Neural crest cell (in vitro differentiated cells): Measurements from ENCODE around the gene IFIT2. TPM values are rescaled to one million over a fixed set of nuclear protein-coding genes. Genes with fewer than 3 reads are reported as not detected.

Experiments
- DNase-seq: peaks from one replicate; pipeline ENCODE4 v3.0.0; 2021; ENCODE audit warnings: low read depth, mixed read lengths, low spot score
- H3K27ac Mint-ChIP-seq: one replicate; pipeline ENCODE4 v1.8.0; 2021; ENCODE audit warnings: mild to moderate bottlenecking, mixed read lengths; ENCODE audit not compliant: unreplicated experiment
- H3K27me3 Mint-ChIP-seq: 2 replicates; pipeline ENCODE4 v1.8.0; 2021; ENCODE audit warnings: low read depth, mild to moderate bottlenecking, mixed read lengths
- H3K36me3 Mint-ChIP-seq: 2 replicates; pipeline ENCODE4 v1.8.0; 2021; ENCODE audit warnings: low read depth, mild to moderate bottlenecking, mixed read lengths
- H3K4me1 Mint-ChIP-seq: 2 replicates; pipeline ENCODE4 v1.8.0; 2021; ENCODE audit warnings: mixed read lengths
- H3K4me3 Mint-ChIP-seq: one replicate; pipeline ENCODE4 v1.8.0; 2021; ENCODE audit warnings: mild to moderate bottlenecking, mixed read lengths
- H3K9me3 Mint-ChIP-seq: 2 replicates; pipeline ENCODE4 v1.8.0; 2021; ENCODE audit warnings: mixed read lengths
- total RNA-seq: library from RNA; stranded (reverse); gene quantifications from 2 replicates; pipeline ENCODE4 v1.2.1, GENCODE V29; 2021
- TF ChIP-seq, protein P1 (sequence below): fragments of 200-600 bp; sonication (generic); conservative IDR thresholded peaks from 2 replicates; pipeline ENCODE4 v1.5.0; 2021; ENCODE audit warnings: antibody characterized with exemption, mild to moderate bottlenecking

The IFIT2 gene
- total RNA-seq, 1 donor from 2014 or later = 0.12 TPM

DNA sequence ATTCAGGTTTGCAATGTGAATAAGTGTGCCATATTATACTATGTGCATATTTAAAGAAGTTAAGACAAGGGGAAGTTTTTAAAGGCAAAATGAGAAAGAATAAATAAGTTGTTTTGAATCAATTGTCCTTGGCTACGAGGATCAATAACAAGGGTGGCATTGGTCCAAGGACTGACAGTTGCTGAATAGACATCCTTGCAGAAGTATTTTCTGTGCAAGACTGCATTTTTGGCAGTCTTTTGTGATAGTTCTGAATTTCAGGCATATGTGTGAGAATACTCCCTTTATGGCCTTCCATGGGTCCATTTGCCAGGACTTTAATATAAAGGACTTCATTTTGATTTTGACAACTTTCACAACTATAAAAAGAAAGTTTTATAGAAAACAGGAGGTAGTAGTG lies 44.9 kb upstream of the IFIT2 start:
- DNase-seq = no peak
- peaks cover 9% of the 10 kb centered on the region for H3K4me1 Mint-ChIP-seq
- H3K27ac Mint-ChIP-seq = no peak overlapping the region
- H3K36me3 Mint-ChIP-seq = peaks cover 13% of the 10 kb centered on the region
- H3K4me3 Mint-ChIP-seq = no peak overlapping the region
- peaks cover 8% of the 10 kb centered on the region for H3K9me3 Mint-ChIP-seq
- TF ChIP-seq, protein P1, sequence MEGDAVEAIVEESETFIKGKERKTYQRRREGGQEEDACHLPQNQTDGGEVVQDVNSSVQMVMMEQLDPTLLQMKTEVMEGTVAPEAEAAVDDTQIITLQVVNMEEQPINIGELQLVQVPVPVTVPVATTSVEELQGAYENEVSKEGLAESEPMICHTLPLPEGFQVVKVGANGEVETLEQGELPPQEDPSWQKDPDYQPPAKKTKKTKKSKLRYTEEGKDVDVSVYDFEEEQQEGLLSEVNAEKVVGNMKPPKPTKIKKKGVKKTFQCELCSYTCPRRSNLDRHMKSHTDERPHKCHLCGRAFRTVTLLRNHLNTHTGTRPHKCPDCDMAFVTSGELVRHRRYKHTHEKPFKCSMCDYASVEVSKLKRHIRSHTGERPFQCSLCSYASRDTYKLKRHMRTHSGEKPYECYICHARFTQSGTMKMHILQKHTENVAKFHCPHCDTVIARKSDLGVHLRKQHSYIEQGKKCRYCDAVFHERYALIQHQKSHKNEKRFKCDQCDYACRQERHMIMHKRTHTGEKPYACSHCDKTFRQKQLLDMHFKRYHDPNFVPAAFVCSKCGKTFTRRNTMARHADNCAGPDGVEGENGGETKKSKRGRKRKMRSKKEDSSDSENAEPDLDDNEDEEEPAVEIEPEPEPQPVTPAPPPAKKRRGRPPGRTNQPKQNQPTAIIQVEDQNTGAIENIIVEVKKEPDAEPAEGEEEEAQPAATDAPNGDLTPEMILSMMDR = no peak
- peaks cover 6% of the 10 kb centered on the region for H3K27me3 Mint-ChIP-seq

GRCh38 chr10:89257581-89257980 lies 44.3 kb upstream of the IFIT2 start:
- no peak for DNase-seq
- peaks cover 6% of the 10 kb centered on the region for H3K27me3 Mint-ChIP-seq
- TF ChIP-seq, protein P1 = no peak
- no peak overlapping the region for H3K27ac Mint-ChIP-seq
- peaks cover 9% of the 10 kb centered on the region for H3K36me3 Mint-ChIP-seq
- no peak overlapping the region for H3K4me3 Mint-ChIP-seq
- peaks cover 15% of the 10 kb centered on the region for H3K4me1 Mint-ChIP-seq
- peaks cover 8% of the 10 kb centered on the region for H3K9me3 Mint-ChIP-seq

GRCh38 chr10:89258881-89259280 lies 43.0 kb upstream of the IFIT2 start:
- TF ChIP-seq, protein P1 = no peak
- Mint-ChIP-seq H3K27ac (no peak overlapping the region), H3K36me3 (peaks cover 6% of the 10 kb centered on the region), H3K27me3 (peaks cover 6% of the 10 kb centered on the region), H3K4me1 (peaks cover 21% of the 10 kb centered on the region), H3K9me3 (peaks cover 6% of the 10 kb centered on the region), H3K4me3 (no peak overlapping the region)
- DNase-seq = no peak

DNA sequence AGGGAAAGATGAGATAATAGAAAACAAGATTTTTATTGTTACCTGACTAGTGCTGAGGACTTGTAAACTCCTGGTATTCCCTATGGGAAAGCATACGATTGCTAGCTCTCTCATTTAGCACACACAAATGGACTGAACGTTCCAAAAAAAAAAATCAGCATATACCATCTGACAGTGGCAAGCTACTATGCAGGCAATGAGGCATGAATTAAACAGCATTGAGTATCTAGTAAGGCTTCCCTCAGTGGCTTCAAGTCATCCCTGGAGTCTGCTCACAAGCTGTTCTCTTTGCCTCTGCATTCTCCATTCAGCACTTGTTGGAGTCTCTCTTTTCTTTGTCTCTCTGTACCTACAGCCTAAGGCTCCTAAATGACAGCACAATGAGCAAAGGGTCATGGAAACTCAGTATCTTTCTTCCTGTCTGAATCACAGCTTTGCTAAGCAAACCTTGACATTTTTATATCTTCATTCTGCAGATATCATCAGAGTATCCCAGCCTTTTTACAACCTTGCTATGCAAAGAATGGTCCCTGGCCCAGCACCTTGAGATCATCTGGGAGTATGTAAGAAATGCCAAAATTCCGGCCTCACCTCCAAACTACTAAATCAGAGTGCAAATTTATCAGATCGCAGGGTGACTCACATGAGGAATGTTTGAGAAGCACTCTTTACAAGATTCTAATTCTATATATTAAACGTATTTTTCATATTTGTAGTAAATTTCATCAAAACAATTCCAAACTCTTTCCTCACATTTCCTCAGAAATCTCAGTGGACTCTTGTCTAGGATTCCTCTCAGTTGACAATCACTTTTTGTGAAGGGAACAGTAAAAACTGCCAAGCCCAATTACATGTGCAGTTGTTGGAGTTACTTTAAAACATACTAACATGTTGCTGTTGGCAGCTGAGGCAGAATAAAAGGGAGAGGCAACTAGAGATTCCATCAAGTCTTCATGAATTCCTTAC lies 39.5 kb upstream of the IFIT2 start:
- H3K27ac Mint-ChIP-seq = no peak overlapping the region
- H3K9me3 Mint-ChIP-seq = no peaks in the 10 kb centered on the region
- H3K4me1 Mint-ChIP-seq = peaks cover 24% of the 10 kb centered on the region
- no peaks in the 10 kb centered on the region for H3K36me3 Mint-ChIP-seq
- H3K27me3 Mint-ChIP-seq = peaks cover 5% of the 10 kb centered on the region
- DNase-seq = no peak
- H3K4me3 Mint-ChIP-seq = no peak overlapping the region
- TF ChIP-seq, protein P1 = no peak

- Mint-ChIP-seq H3K9me3 (no peaks in the 10 kb centered on the region), H3K27ac (no peak overlapping the region), H3K27me3 (peaks cover 3% of the 10 kb centered on the region), H3K4me1 (peaks cover 24% of the 10 kb centered on the region), H3K4me3 (no peak overlapping the region), H3K36me3 (no peaks in the 10 kb centered on the region)
- DNase-seq = no peak
- TF ChIP-seq, protein P1 = no peak
Measured at GRCh38 chr10:89263091-89263490, 38.8 kb upstream of the IFIT2 start.
